Retinal pigment epithelial cell (primary cell): ENCODE data around the gene HDHD2.
A peak's percentile ranks its signal among the peaks of the same experiment; 100 is the strongest.
"Not testable (repeated sequence)": the region's sequence is repeated elsewhere in the genome, so short reads cannot be mapped to it uniquely, and the experiment has no call there.

Experiments used
- DNase-seq: peaks from one replicate; pipeline ENCODE4 v3.0.0-alpha.2; 2010; ENCODE audit warnings: low read depth
- H3K4me3 ChIP-seq: 2 replicates; pipeline ENCODE4 v1.5.1; 2011; ENCODE audit warnings: mild to moderate bottlenecking, low read length, control low read depth, moderate library complexity
- CTCF ChIP-seq: conservative IDR thresholded peaks from 2 replicates; pipeline ENCODE4 v1.5.1; 2011; ENCODE audit warnings: low read depth, low read length, control low read depth, inconsistent platforms

Gene HDHD2

GRCh38 chr18:47150029-47150823, at the start of gene HDHD2:
TSS of gene HDHD2 (minus strand) at chr18:47150500. CDS start at chr18:47136439, 14,061 bp downstream.
- H3K4me3 ChIP-seq: peak within 1 kb of the TSS; percentile 89
- peak; percentile 19 for DNase-seq
- no peak for TF ChIP-seq CTCF

- H3K4me3 ChIP-seq, DNase-seq: not testable (repeated sequence)
Observed at GRCh38 chr18:47195961-47196360, 45.7 kb upstream of the HDHD2 start.

GRCh38 chr18:47191961-47192360, 41.7 kb upstream of the HDHD2 start:
- no peak for DNase-seq
- TF ChIP-seq CTCF: no peak

GRCh38 chr18:47187721-47188120, 37.4 kb upstream of the HDHD2 start:
- DNase-seq: no peak
- TF ChIP-seq CTCF: no peak
- no peak overlapping the region for H3K4me3 ChIP-seq

More at GRCh38 chr18:47191961-47192360, 41.7 kb upstream of the HDHD2 start:
- H3K4me3 ChIP-seq: no peak overlapping the region

- no peak for DNase-seq
- TF ChIP-seq CTCF: no peak
- no peak overlapping the region for H3K4me3 ChIP-seq
Observed at GRCh38 chr18:47184419-47185050, 34.2 kb upstream of the HDHD2 start.

GRCh38 chr18:47182156-47182555, 31.9 kb upstream of the HDHD2 start:
- not testable (repeated sequence) for H3K4me3 ChIP-seq, DNase-seq

GRCh38 chr18:47180765-47181164, 30.5 kb upstream of the HDHD2 start:
- TF ChIP-seq CTCF: no peak
- no peak for DNase-seq
- H3K4me3 ChIP-seq: no peak overlapping the region

GRCh38 chr18:47179520-47179919, 29.2 kb upstream of the HDHD2 start:
- DNase-seq: no peak
- TF ChIP-seq CTCF: no peak
- H3K4me3 ChIP-seq: no peak overlapping the region
